Neuron (in vitro differentiated cells): Measurements from ENCODE around the gene FUS.

Experiments used
- H2AFZ ChIP-seq: one replicate; pipeline ENCODE4 v1.6.1; 2013; ENCODE audit warnings: low read depth, mild to moderate bottlenecking, inconsistent platforms, low read length, moderate library complexity
- H3K27me3 ChIP-seq: one replicate; pipeline ENCODE4 v1.6.1; 2013; ENCODE audit warnings: low read length; ENCODE audit not compliant: insufficient read depth
- H3K36me3 ChIP-seq: one replicate; pipeline ENCODE4 v1.6.1; 2013; ENCODE audit warnings: low read length; ENCODE audit not compliant: insufficient read depth
- H3K4me1 ChIP-seq: one replicate; pipeline ENCODE4 v1.6.1; 2013; ENCODE audit warnings: low read length; ENCODE audit not compliant: insufficient read depth
- H3K4me3 ChIP-seq: 2 replicates; pipeline ENCODE4 v1.5.1; 2013; ENCODE audit warnings: mild to moderate bottlenecking, low read length, moderate library complexity
- H3K9me3 ChIP-seq: one replicate; pipeline ENCODE4 v1.6.1; 2013; ENCODE audit warnings: low read length

FUS gene

GRCh38 chr16:31184888-31185287 lies 4.9 kb downstream of the FUS start:
- H3K27me3 ChIP-seq: no peaks in the 10 kb centered on the region
- H2AFZ ChIP-seq: no peak overlapping the region
- peaks cover 76% of the 10 kb centered on the region for H3K36me3 ChIP-seq
- no peaks in the 10 kb centered on the region for H3K9me3 ChIP-seq
- H3K4me1 ChIP-seq: peaks cover 25% of the 10 kb centered on the region
- no peak overlapping the region for H3K4me3 ChIP-seq

GRCh38 chr16:31185339-31185738 lies 5.4 kb downstream of the FUS start:
- no peaks in the 10 kb centered on the region for H3K27me3 ChIP-seq
- H2AFZ ChIP-seq: no peak overlapping the region
- H3K4me1 ChIP-seq: peaks cover 25% of the 10 kb centered on the region
- peaks cover 81% of the 10 kb centered on the region for H3K36me3 ChIP-seq
- no peak overlapping the region for H3K4me3 ChIP-seq
- no peaks in the 10 kb centered on the region for H3K9me3 ChIP-seq

GRCh38 chr16:31186176-31186575 lies 6.2 kb downstream of the FUS start:
- Histone ChIP-seq H3K9me3 (no peaks in the 10 kb centered on the region), H3K27me3 (no peaks in the 10 kb centered on the region), H3K36me3 (peaks cover 89% of the 10 kb centered on the region), H2AFZ (no peak overlapping the region), H3K4me3 (no peak overlapping the region), H3K4me1 (peaks cover 25% of the 10 kb centered on the region)

GRCh38 chr16:31186930-31187807 lies 7.2 kb downstream of the FUS start:
- Histone ChIP-seq H3K4me1 (peaks cover 18% of the 10 kb centered on the region), H3K36me3 (peaks cover 97% of the 10 kb centered on the region), H3K27me3 (no peaks in the 10 kb centered on the region), H3K9me3 (no peaks in the 10 kb centered on the region), H2AFZ (no peak overlapping the region), H3K4me3 (no peak overlapping the region)

GRCh38 chr16:31187808-31188189 lies 7.9 kb downstream of the FUS start:
- peaks cover 12% of the 10 kb centered on the region for H3K4me1 ChIP-seq
- no peak overlapping the region for H3K4me3 ChIP-seq
- H3K27me3 ChIP-seq: no peaks in the 10 kb centered on the region
- H2AFZ ChIP-seq: no peak overlapping the region
- peaks cover 97% of the 10 kb centered on the region for H3K36me3 ChIP-seq
- no peaks in the 10 kb centered on the region for H3K9me3 ChIP-seq

GRCh38 chr16:31188450-31189411 lies 8.8 kb downstream of the FUS start:
- Histone ChIP-seq H3K36me3 (peaks cover 97% of the 10 kb centered on the region), H3K4me1 (peaks cover 2% of the 10 kb centered on the region), H2AFZ (no peak overlapping the region), H3K4me3 (no peak overlapping the region), H3K27me3 (no peaks in the 10 kb centered on the region), H3K9me3 (no peaks in the 10 kb centered on the region)

GRCh38 chr16:31189412-31189778 lies 9.5 kb downstream of the FUS start:
- Histone ChIP-seq H2AFZ (no peak overlapping the region), H3K9me3 (no peaks in the 10 kb centered on the region), H3K4me1 (no peaks in the 10 kb centered on the region), H3K4me3 (no peak overlapping the region), H3K27me3 (no peaks in the 10 kb centered on the region), H3K36me3 (peaks cover 98% of the 10 kb centered on the region)

GRCh38 chr16:31190061-31190460 lies 10.1 kb downstream of the FUS start:
- H3K9me3 ChIP-seq: no peaks in the 10 kb centered on the region
- H3K36me3 ChIP-seq: peaks cover 99% of the 10 kb centered on the region
- H2AFZ ChIP-seq: no peak overlapping the region
- H3K4me1 ChIP-seq: no peaks in the 10 kb centered on the region
- no peak overlapping the region for H3K4me3 ChIP-seq
- no peaks in the 10 kb centered on the region for H3K27me3 ChIP-seq

GRCh38 chr16:31190818-31191444 lies 11.0 kb downstream of the FUS start:
- Histone ChIP-seq H3K36me3 (peaks cover 99% of the 10 kb centered on the region), H3K9me3 (no peaks in the 10 kb centered on the region), H2AFZ (no peak overlapping the region), H3K4me1 (no peaks in the 10 kb centered on the region), H3K27me3 (no peaks in the 10 kb centered on the region), H3K4me3 (no peak overlapping the region)

GRCh38 chr16:31191697-31192428 lies 11.9 kb downstream of the FUS start:
- Histone ChIP-seq H3K4me3 (no peak overlapping the region), H2AFZ (no peak overlapping the region), H3K9me3 (no peaks in the 10 kb centered on the region), H3K4me1 (no peaks in the 10 kb centered on the region), H3K36me3 (peaks cover 96% of the 10 kb centered on the region), H3K27me3 (no peaks in the 10 kb centered on the region)

GRCh38 chr16:31192856-31193642 lies 13.1 kb downstream of the FUS start:
- peaks cover 84% of the 10 kb centered on the region for H3K36me3 ChIP-seq
- H3K27me3 ChIP-seq: no peaks in the 10 kb centered on the region
- no peak overlapping the region for H2AFZ ChIP-seq
- H3K4me1 ChIP-seq: no peaks in the 10 kb centered on the region
- no peak overlapping the region for H3K4me3 ChIP-seq
- no peaks in the 10 kb centered on the region for H3K9me3 ChIP-seq

GRCh38 chr16:31193874-31194273 lies 13.9 kb downstream of the FUS start:
- Histone ChIP-seq H3K4me1 (no peaks in the 10 kb centered on the region), H3K9me3 (no peaks in the 10 kb centered on the region), H2AFZ (no peak overlapping the region), H3K36me3 (peaks cover 76% of the 10 kb centered on the region), H3K27me3 (no peaks in the 10 kb centered on the region), H3K4me3 (no peak overlapping the region)
